GM18499 (cell line): Measurements from ENCODE around the gene ABCA13.
A peak's percentile ranks its signal among the peaks of the same experiment; 100 is the strongest.
"Not testable (repeated sequence)": the region's sequence is repeated elsewhere in the genome, so short reads cannot be mapped to it uniquely, and the experiment has no call there.

Experiments used
- ATAC-seq: cut with Tn5 transposase; IDR thresholded peaks from one replicate; pipeline ENCODE4 v1.9.1; 2021; ENCODE audit warnings: moderate number of reproducible peaks; ENCODE audit not compliant: insufficient read depth, unreplicated experiment

ABCA13 gene

DNA sequence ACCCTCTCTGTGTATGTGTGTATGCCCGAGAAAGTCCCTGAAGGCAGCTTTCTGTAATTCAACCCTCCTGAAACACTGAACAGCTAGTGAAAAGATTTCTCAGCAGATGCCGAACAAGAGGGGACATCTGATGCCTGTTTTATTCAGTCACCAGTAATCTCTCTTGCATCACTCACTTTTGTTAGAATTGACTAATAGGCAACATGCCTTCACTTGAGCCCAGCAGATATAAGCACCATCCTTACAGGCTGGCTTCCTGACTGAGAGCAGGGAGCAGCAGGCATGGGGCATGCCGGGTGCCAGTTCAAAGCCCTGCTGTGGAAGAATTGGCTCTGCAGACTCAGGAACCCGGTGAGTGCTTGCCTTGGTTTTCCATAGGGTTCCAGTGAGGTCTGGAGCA lies at the start of gene ABCA13:
Gene ABCA13, plus strand, starts transcription at position 257 of the 400 bp plus-strand sequence. Its CDS starts 26 bp downstream, at position 283.
- ATAC-seq: no peak

GRCh38 chr7:48126037-48126436 lies 45.2 kb upstream of the ABCA13 start:
- no peak for ATAC-seq

DNA sequence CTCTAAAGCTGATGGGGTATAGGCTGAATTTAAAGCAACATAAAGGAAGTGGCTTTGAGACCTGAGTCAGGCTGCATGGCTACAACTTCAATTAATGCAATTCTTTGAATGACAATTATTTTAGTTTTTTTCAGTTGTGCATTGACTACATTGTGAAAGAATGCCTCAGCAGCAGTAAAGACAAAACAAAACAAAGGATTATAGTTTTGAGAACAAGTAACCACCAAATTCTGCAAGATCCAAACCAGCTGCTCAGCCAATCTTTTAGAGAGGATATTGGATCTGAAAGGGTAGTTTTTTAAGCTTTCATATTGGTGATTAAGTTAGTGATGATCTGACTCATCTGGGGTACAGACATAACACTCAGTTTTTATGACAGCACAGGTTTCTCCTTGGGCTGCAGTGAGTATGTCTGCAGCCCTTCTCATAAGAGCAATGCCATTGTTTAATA lies 40.6 kb upstream of the ABCA13 start:
- peak; percentile 76 for ATAC-seq

DNA sequence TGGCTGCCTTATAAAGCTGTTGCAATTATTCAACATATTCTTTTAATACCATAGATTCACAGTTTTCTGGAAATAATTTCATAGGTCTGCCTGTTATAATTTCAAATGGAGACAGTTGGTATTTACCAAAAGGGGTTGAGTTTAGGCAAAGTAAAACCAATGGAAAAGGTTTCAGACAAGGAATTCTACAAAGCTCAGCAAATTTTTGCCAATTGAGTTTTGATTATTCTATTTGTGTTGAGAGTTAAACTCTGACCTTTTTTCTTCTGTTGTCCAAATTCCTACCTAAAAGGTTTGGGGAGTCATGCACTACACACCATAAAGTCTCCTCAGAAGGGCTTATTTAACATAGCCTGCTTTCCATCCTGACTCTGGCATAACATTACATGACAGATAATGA lies 38.5 kb upstream of the ABCA13 start:
- no peak for ATAC-seq

DNA sequence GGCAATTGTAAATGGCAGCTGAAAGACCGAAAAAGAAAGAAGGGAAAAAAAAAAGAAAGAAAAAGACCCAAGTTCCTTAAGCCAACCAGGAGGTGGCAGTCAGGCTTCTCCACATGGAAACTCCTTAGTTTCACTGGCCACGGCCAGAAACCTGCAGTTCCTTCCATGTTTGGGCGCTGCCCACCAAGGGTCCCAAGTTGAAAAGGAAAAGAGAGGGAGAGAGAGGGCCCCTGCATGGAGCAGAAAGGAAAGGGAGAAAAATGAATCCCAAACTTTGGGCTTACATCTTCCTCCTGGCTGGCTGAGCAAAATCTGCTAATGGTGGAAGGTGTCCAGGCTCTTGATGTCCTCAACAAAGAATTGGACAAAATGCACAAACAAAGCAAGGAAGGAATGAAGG lies 31.8 kb upstream of the ABCA13 start:
- no peak for ATAC-seq

DNA sequence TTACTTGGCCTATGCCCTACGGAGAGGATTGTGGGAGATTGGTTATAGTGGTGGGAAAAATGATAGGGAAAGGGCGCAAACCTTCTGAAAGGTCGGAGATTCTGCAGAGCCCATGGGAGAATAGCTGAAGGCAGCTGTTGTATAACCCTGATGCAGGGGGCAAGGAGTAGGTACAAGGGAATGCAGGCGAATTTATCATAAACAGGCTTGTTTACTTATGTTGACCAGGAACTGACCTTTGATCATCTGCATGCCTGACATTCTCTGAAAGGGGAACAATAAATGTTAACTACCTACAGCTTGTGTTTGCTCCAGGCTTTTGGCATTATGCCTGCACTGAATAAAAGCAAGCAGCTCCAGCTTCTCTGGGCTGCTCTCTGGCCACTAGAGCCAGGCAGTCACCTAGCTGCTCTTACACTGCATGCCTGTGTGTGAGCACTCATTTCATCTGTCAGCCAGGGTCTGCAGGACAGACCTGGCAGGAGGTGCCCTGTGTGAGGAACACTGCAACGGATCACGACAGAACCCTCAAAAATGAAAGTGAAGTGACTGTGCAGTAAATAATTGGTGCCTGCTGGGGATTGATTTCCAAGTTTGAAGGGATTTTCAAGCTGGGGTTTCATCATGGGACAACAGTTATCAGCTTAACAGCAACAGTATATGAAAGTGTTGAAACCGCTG lies 31.1 kb upstream of the ABCA13 start:
- ATAC-seq: no peak

- no peak for ATAC-seq
Measured at GRCh38 chr7:48141521-48141920, 29.7 kb upstream of the ABCA13 start.

GRCh38 chr7:48144291-48144768 lies 26.9 kb upstream of the ABCA13 start:
- no peak for ATAC-seq

- no peak for ATAC-seq
Measured at GRCh38 chr7:48147078-48147591, 24.1 kb upstream of the ABCA13 start.

DNA sequence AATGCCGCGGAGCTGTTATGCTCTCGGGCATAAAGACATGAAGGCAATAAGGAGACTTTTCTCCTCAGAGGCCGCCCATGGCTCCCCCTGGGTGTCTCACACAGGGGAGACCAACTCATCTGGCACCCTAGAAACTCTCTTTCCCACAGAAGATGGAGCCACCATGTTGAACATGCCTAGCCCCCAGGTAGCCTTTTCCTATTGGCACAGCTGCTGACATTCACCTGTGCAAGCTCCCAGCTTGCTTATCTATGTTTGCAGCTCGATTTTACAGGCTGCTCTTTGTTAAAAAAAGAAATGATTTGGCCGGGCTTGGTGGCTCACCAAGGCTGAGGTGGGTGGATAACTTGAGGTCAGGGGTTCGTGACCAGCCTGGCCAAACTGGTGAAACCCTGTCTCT lies 23.6 kb upstream of the ABCA13 start:
- not testable (repeated sequence) for ATAC-seq

DNA sequence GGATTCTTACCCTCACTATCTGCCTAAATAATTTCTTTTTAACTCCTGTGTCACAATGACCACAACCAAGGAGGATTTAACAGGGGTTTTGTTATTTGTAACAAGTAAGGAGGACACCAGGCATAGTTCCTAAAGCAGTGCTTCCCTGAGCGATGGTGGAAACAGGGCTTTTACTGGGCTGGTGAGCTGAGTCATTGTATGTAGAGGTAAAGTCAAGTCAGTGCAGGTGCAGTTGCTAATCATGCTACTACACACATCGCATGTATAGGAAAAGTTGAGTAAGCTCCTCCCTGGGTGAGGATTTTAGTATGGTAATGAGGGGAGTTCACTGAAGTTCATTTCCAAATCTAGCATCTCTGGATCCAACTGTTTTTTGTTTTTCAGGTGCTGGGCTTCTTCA lies 22.9 kb upstream of the ABCA13 start:
- ATAC-seq: no peak

- ATAC-seq: no peak
Measured at GRCh38 chr7:48149058-48149457, 22.2 kb upstream of the ABCA13 start.

GRCh38 chr7:48150086-48150485 lies 21.2 kb upstream of the ABCA13 start:
- ATAC-seq: no peak

DNA sequence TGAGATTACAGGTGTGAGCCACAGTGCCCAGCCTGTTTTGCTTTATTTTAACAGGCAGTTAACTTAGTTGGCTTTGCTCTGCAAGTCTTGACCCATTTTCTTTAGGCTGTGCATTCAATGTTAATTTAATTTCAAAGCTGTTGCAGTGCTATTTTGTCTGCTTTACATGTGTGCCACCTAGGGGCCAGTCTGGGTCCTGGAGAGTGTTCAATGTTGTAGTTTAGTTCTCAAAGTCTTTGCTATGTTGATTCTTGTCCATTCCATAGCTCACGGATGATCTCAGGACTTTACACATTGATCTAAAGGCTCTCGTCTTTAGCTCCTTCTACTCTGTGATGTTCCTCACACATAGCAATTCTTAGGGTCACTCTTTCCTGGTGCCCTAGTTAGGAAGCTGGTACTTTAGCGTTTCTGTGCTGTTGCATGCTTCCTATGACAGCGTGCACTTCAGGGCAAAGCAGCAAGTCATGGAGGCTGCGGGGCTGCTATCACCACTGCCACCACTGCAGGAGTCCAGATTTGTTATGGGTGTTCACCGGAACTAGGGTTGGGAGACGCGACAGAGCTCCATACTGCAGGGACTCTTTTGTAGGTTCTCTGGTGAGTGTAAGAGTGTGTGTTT lies 16.4 kb upstream of the ABCA13 start:
- no peak for ATAC-seq

DNA sequence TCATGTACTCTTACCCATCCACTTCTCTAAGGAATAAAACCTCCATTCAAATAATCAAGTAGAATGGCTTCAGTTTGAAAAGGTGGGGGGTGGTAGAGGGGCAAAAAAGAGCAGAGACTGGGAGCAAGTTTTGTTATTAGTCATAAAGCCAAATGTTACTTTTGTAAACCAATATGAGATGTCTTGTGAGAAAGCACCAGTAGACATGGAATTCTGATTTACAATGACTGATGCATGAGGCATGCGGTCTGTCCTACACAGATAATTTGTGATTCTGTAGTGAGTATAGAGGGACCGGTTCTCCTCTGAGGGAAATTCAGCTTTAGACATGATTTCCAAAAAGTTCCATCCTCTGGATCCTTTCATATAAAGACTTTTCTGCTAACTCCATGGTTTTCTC lies 12.9 kb upstream of the ABCA13 start:
- ATAC-seq: no peak

- ATAC-seq: no peak
Measured at GRCh38 chr7:48161407-48162125, 9.7 kb upstream of the ABCA13 start.

DNA sequence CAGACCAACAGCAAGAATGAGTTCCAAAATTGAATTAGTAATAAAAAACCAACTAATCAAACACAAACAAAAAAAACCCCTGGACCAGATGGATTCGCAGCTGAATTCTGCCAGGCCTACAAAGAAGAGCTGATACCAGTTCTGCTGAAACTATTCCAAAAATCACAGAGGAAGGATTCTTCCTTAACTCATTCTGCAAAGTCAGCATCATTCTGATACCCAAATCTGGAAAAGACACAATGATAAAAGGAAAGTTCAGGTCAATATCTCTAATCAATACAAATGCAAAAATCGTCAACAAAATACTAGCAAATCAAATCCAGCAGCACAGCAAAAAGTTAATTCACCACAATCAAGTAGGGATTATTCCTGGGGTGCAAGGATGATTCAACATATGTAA lies 6.1 kb upstream of the ABCA13 start:
- no peak for ATAC-seq

GRCh38 chr7:48168159-48168558 lies 3.1 kb upstream of the ABCA13 start:
- no peak for ATAC-seq

DNA sequence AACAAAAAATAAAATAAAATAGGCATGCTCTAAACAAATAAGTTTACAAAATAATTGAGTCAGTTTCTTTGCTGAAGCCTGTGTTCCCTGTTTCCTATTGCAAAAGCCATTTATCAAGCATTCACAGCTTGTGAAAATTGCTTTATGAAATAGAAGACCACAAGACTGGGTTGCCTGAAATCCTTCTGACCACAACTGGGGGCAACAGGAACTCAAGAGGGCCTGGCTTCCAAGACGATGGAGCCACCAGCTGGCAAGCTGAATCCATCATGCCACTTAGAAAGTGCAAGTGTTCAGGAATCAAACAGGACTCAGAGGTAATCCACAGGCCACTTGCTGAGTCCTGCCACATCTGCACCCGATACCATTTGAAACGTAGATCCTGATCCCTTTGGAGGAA lies 752 bp upstream of the ABCA13 start:
- ATAC-seq: no peak

GRCh38 chr7:48173313-48173712 lies 2.1 kb downstream of the ABCA13 start:
- ATAC-seq: no peak

DNA sequence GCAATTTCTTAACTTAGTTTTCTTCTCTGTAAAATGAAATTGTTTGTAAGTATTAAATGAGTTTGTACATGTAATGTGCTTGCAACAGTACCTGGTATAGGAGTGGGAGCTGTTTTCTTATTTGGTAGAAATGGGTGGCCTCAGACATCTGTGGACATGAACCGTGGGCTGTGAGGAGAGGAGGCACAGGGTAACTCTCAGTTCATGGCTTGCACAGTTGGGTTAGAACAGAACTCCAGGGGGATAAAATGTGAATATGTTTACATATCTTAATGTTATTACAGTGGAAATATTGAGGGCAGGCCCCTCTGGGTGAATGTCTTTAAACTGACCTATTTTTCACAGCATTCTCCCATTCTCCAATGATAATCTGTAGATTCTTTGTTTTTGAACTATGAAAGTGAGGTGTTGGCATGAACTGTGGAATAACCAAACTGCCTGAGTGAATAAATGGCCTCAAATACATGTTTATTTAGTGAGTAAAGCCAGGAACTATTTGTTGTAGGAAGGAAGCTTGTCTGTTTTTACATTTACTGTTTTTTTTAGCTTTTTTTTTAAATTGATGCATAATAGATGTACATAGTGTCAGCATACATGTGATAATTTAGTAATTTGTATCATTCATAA lies 2.6 kb downstream of the ABCA13 start:
- no peak for ATAC-seq
